Ishikawa (cell line): Measurements from ENCODE around the gene BCAT1.

Experiments
- CEBPB ChIP-seq: IDR thresholded peaks from 2 replicates; pipeline ENCODE4 v1.6.1; 2012
- CREB1 ChIP-seq: IDR thresholded peaks from 2 replicates; pipeline ENCODE4 v1.6.1; 2012; ENCODE audit warnings: low read depth
- EGR1 ChIP-seq: IDR thresholded peaks from 2 replicates; pipeline ENCODE4 v1.6.1; 2012
- EP300 ChIP-seq: IDR thresholded peaks from 2 replicates; pipeline ENCODE4 v1.6.1; 2012; ENCODE audit warnings: borderline replicate concordance
- NFIC ChIP-seq: IDR thresholded peaks from 2 replicates; pipeline ENCODE4 v1.6.1; 2012
- RAD21 ChIP-seq: IDR thresholded peaks from 2 replicates; pipeline ENCODE4 v1.6.1; 2012; ENCODE audit warnings: low read depth
- TAF1 ChIP-seq: IDR thresholded peaks from 2 replicates; pipeline ENCODE4 v1.6.1; 2012; ENCODE audit warnings: low read depth, mild to moderate bottlenecking
- YY1 ChIP-seq: IDR thresholded peaks from 2 replicates; pipeline ENCODE4 v1.6.1; 2012; ENCODE audit warnings: low read depth
- TF ChIP-seq, protein P1 (sequence below): IDR thresholded peaks from 2 replicates; pipeline ENCODE4 v1.6.1; 2012

DNA sequence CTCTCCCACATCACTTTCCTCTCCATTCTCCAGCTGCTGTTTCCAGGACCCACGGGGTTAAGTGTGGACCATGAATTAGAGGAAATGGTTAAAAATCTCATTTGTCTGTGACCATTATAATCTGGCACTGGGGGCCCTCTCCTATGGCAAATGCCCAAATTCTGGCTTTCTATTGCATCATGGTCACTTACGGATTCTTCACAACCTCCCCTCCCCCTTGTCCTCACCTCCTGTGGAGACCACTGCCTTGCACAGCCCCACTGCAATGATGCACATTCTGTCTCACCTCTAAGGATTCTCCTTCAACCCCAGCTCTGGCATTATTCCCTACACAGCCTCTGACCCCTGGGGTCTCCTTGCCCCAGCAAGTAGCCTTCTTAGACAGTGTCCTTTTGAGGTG is 18.9 kb downstream of the BCAT1 start:
- TF ChIP-seq TAF1 = no peak
- no peak for TF ChIP-seq YY1
- TF ChIP-seq CREB1 = no peak
- TF ChIP-seq NFIC = no peak
- TF ChIP-seq EGR1 = no peak
- no peak for TF ChIP-seq EP300
- TF ChIP-seq, protein P1, sequence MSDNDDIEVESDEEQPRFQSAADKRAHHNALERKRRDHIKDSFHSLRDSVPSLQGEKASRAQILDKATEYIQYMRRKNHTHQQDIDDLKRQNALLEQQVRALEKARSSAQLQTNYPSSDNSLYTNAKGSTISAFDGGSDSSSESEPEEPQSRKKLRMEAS = no peak
- TF ChIP-seq CEBPB = no peak
- TF ChIP-seq RAD21 = no peak
